ENCODE measurements around the gene NIPAL4.
"Not testable (repeated sequence)": the region's sequence is repeated elsewhere in the genome, so short reads cannot be mapped to it uniquely, and the experiment has no call there.

Gene NIPAL4

DNA sequence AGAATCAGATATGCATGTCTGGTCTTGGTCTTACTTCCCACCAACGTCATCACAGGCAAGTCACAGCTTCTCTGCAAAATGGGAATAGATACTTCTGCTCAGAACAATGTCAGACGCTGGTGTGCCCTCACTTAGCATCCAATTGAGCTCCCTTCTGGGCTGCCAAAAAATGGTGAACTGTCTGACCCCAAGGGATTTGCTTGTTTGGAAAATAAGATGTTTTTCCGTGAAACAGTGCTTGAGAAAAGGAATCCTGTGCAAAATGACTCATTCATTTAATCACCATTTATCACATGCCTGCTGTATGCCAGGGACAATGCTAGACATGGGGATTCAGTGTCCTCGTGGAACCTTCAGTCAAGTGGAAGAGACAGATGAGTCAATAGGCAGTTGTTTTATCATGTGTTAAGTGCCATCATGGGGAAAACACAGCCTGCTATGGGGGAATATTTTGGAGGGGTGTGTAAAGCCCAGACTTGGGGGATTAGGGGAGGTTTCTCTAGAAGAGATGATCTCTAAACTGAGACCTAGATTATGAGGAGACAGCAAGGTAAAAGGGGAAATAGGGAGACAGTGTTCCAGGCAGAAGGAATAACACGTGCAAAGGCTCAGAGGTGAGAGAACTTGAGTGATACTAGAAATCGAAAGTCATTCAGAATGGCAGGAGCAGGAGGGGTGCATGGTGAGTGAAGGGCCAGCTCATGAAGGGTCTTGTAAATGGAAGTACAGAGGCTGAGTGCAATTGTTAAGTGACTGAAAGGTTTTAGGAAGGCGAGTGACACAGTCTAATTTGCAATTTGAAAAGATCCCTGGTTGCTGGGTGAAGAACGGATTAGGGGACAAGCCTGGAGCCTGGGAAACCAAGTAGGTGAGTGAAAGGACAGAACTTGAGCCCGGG is 3.9 kb downstream of the NIPAL4 start:
- peak; percentile 9 for DNase-seq

DNA sequence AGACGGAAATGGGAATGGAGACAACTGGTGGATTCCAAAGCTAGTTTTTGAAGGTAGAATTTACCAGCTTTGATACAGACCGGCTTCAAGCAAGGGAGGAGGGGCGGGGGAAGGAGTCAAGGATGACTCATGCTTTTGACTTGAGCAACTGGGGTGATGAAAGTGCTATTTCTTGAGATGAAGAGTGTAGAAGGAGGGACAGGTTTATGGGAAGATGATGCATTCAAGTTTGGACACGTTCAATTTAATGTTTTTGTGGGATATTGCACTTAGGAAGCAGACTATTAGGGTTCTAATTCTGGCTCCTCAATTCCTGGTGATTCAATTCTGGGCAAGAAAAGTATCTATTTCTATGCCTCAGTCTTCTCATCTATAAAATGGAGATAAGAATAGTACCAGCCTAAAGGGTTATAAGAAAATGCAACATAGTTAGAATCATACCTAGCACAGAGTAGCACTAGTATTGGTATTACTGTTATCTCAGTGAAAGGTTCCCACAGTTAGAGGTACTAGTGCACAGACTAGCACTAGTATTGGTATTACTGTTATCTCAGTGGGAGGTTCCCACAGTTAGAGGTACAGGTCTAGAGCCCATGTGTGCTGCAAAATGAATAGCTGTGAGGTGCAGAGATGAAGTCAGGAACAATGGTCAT is 4.6 kb downstream of the NIPAL4 start:
- no peak for DNase-seq

DNA sequence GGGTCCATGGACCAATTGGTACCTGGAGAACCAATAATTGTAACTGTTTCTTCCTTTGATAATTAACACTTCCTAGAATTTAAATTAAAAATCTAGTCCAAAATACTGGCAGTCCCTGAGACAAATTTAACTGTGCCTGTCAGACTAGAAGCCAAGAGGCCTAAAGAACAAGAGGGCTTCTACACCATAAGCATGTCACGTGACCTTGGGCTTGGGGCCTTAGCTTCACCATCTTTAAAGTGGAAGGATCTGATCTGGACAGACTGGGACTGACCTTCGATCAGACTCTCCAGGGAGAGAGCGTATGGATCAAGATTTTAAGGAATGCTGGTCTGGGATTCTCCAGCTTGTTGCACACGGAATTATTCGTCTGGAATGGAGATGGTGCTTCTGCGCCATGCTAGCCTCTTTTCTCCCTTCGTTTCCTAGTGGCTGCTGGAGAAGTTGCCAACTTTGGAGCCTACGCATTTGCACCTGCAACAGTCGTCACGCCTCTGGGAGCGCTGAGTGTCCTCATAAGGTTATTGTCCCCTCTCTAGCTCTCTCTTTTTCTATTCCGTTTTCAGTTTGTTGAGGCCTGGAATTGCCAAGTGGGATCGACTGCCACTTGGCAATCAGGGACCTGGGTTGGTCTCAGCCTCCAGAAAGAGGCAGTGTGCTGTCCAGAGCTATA is 8.4 kb downstream of the NIPAL4 start:
- DNase-seq, result peak; percentile 61

DNA sequence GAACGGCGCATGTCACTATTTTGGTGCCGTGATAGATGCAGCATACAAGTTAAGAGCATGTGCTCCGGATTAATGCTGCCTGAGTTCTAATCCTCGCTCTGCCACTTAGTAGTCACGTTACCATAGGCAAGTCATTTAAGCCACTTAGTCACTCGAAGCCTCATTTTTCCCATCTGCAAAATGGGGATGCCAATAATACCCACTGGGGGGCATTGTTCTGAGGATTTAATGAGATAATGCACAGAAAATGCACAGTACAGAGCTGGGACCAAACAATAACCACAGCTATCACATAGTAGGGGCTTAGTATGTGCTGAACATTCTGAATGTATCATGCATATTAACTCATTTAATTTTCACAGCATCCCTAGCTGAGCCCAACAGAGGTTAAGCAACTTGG is 9.1 kb downstream of the NIPAL4 start:
- no peak for DNase-seq

DNA sequence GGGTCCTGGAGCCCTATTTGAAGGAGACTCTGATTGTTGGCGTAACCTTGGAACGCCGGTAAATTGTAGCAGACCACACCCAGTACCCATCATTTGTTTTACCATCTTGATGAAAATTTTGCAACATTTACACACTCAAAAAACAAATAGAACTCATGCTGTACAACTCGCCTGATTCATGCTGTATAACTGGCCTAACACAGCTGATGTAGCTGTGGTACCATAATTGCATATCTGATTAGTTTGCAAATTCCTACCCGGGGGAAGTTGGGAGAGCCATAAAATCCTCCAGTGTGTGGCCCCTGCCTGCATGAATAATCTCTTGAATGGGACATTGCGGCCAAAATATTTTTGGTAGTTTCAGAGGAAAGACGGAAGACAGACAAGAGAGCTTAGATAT is 9.7 kb downstream of the NIPAL4 start:
- DNase-seq, result no peak

DNA sequence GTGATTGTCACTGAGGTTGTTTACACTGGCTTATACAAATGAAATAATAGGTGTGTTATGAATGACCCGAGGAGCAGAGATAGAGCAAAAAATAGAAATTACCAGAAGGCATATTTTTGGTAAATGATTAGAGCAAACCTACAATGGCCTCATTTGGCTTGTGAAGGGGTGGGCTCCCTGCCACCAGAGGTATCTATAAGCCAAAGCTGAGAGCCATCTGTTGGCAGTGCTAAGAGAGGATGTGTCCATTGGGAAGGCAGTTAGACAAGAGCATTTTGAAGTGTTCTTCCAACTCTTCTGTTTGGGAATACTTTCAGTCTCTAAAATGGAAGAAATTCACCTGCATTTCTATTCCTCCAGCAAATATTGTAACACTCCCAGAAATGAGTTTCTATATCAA is 10.6 kb downstream of the NIPAL4 start:
- no peak for DNase-seq

DNA sequence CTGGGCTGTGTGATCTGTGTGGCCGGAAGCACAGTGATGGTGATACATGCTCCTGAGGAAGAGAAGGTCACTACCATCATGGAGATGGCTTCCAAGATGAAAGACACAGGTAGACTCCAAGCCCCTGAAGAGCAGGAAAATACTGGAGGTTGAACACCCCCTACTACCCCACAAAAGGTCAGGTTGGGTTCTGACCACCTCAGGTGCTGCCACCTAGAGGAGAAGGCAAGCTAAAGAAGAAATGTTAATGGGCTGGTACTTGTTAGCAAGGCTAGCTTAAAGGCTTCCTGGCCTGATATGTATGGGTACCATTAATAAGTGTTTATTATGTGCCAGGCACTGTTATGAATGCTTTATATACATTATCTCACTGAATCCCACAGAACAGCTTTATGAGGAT is 11.7 kb downstream of the NIPAL4 start:
- no peak for DNase-seq

DNA sequence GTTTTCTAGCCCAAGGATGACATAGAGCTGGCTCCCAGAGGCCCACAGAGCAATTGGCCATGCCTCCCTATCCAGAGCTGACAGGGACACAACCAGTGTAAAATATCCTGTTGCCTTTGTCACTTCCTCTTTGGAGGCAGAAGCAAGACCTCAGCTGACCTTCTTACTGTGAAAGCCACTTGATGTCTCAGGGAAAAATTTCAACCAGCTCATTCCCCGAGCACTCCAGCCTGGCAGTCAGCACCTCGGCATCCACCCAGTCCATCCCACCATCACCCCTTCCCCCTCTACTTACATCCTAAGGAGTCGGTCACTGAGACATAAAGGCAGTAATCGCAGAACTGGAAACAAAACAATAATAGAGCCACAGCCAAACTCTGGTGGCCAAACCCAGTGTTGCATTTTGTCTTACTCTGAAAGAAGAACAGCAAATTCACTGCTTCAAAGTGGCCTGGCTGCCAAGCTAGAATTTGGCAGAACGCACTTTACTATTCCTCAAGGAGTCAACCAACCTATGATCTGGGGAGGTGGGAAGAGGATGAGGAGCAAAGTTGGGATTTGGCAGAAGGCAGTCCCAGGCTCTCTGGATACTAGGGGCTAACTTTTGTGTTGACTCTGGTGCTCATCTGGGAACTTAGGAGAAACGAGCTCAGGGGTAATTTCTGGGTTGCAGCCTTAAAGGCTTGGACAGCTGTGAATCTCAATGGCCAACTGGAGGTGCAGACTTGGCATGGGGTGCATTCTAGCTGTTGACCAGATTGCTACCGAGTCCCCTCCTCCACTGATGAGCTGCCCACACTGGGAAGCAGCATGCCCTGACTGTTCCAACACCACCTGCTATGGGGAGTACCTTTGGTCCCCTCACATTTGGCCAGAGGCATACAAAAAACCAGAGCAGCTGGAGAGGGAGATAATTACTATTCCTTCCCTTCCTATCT is 13.6 kb downstream of the NIPAL4 start:
- DNase-seq, result no peak

DNA sequence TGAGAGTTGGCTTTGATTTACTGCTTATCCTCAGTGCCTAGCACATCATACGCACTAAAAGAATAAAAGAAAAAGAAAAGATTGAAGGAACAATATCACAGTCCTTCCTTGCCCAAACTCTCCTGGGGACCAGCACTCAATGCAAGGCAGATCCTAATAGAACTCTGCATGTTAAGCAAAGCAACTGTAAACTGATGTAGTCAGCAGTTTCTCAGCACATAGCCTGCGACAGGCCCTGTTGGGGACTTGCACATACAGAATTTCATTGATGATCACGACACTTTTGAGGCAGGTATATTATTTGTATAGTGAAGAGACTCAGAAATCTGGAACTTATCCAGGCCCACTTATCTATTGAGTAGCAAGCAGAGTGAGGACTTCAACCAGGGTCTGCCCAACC is 15.4 kb downstream of the NIPAL4 start:
- peak; percentile 80 for DNase-seq

DNA sequence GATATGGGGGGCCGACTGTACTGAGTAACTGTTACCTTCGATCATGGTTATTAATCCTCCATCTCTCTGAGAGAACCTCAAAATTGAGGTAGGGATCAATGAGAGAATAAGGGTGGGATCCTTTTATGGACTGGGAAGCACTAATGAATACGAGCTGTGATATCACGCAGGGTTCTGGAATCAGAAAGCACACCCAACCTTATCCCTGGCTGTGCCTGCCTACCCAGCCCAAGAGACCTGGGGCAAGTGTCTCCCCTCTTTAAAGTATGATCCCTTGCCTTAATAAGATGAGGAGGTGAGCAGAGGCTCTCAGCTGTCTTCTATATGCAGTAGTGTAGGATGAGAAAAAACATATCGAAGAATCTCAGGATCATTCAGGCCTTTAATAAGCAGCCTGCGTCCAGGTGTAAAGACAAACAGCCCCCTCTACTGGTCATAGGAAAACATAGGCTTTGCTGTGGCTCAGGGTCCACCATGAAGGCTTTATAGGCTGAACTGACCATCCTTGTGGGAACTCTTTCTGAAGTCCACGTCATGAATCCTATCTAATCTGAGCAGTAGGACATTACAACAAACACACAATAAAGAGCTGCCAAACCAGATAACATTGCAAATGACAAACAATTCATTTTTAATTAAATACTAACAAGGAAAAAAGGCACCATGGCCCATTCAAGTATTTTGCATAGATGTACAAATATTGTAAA is 16.8 kb downstream of the NIPAL4 start:
- DNase-seq, result peak; percentile 71

DNA sequence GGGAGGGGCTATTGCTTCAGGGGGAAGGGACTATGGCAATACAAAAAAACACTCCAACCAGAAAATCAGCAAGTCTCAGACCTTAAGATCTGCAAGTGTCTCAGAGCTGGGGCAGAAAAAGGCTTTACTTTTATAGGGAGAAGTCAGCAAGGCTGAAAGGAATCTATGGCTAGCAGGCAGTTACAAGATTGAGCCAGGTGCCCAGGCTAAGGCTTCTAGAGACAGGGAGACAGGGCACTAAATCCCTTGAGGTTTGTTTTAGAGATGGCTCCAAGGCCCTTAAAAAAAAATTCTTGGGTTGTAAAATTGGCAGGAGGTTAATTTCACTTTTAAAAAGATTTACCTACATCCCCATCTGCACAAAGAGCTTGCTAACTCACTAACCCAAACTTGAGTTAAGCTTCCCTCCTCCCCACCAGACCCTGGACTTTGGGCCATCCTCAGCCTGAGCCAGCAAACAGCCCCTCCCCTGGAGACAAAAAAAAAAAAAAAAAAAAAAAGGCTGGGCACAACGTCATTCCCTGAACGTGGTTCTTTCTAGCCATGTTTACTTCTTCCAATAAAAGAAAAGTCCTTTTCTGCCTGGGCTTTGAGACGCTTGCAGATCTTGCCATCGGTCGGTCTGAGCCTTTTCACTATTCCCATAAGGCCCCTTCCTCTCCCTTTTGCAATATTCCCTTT is 17.9 kb downstream of the NIPAL4 start:
- DNase-seq, result no peak

DNA sequence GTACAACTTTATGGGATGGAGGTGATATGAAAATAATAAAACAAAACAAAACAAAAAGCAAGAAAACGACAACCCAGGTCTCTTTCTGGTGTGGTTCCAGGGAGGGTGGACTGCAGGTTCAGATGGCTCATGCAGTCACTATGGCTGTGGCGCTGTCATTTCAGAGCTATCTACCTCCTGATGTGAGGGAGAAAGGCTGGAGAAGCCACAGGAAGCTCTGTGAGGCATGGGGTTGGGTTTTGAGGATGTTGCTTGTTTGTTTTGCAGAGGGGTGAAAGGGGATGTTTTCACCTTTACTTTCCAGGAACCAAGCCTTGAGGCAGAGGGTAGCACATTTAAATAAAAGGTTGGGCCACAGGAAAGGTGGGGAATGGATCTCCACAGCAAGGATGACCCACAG is 18.7 kb downstream of the NIPAL4 start:
- no peak for DNase-seq

DNA sequence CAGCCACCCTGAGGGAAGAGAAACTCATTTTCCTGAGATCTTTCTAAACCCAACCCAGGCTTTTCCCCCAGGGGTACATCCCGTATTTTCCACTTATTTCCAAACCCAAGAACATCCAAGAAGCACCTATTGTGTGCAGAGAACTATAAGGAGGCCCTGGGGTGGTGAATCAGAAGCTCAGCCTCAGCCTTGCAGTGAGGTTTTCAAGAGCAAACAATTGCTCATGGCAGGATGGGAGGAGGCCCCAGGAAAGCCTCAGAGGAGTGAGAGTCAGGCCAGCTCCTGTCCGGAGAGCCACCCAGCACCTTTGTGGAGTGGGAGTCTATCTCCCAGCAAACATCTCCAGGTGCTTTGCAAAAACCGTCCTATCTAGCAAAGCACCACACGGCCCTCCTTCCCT is 19.2 kb downstream of the NIPAL4 start:
- no peak for DNase-seq

DNA sequence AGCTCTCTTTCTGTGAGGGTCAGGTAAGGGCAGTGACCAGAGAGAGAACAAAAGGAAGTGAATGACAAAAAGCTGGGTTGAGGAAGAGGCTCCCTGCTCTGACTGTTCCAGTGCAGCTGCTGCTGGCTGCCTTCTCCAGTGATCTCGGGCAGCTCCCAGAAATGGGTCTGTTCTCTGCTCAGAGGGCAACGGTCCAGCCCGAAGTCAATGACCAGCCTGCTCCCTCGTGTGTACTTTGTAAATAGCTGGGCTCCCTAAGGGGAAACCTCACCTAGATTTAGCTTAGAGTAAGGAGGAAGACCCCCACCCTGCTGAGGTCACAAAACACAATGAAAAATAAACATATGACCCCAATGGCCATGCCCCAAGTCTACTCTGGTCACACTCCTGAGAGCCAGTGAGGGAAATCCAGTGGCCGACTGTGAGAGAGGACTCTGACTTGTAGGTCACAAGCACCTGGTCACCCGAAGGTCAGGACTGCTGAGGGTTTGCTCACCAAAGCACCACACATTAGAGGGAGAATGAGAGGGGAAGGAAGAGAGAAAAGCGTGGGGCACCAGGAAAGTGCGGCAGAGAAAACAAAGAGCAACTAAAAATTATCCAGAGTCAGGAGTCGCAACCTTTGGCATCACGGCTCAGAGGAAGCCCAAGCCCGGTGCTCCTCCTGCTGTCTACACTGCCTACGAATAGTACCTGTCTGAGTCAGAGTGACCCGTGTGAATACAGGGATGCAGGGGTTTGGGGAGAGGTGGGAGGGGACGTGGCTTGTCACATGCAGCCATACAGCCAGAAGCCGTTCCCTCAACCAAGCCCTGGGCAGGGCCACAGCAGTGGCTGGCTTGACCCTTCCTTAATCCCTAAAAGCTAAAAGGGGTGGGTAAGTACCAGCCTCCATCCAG is 19.8 kb downstream of the NIPAL4 start:
- DNase-seq, result no peak

DNA sequence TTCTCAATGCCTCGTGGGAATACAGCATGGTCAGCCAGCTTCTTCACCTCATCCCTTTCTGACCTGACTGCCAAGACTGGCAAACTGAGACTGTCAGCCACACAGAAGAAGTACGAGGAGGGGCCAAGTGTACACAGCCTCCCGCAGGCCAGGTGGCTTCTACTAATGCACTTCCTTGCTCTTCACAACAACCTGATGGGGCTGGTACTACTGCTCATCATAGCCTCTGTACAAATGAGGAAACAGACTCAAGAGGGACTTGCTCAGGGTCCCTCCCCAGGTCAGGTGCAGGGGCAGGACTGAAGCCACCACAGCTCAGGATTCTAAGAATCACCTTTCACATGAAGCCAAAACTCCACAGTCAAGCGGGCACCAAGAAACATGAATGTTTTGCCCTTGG is 21.3 kb downstream of the NIPAL4 start:
- no peak for DNase-seq

DNA sequence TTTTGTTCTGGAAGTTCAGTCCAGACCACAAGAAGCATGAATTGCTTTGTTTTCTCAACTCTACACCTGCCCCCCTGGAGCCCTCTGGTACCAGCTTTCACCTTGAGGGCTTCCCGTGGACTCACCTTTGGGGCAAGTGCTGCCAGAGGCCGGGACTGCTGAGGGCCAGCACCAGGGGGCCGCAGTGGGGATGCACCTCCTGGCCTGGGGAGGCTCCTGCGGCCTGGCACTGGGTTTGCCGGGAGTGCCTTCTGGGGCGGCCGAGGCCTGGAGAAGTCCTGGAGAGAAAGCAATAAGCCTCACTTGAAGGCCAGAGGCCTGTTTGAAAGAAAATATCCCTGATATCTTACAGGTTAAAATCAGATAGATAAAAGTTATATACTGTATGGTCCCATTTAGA is 21.7 kb downstream of the NIPAL4 start:
- DNase-seq, result no peak

DNA sequence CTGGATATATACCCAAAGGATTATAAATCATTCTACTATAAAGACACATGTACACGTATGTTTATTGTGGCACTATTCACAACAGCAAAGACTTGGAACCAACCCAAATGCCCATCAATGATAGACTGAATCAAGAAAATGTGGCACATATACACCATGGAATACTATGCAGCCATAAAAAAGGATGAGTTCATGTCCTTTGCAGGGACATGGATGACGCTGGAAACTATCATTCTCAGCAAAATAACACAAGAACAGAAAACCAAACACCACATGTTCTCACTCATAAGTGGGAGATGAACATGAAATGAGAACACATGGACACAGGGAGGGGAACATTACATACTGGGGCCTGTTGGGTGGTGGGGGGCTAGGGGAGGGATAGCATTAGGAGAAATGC is 22.7 kb downstream of the NIPAL4 start:
- not testable (repeated sequence) for DNase-seq

DNA sequence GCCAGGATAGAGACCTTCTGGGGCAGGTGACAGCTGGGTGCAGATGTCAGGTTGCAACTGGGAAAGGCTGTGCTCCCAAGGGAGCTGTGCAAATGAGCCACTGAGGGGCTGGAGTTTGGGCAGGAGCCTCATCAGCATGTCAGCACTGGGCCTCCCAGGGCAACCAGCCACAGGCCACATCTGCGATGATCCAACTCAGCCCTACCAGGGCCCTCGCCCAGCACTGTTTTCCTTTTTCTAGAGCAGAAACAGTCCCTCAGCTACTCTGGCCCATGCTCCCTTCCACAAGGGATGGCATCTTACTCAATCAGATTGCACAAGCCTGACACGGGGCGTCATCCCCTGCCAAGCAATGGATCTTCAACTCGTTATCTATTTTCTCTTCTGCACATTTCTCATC is 24.8 kb downstream of the NIPAL4 start:
- DNase-seq, result no peak

DNA sequence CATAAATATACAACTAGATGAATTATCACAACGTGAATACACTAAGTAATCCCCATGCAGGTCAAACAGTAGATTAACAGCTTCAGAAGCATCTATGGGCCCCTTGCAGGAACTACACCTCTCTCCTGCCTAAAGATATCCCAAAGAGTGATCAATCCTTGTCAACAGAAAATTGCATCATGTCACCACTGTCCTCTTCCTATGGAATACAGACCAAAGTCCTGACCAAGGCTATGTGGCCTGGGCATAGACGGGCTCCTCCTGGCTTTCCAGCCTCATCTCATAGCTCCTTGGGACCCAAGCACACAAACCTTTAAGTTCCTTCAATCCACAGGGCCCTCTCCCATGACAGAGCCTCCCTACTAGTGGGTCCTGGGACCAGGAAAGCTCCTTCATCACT is 25.3 kb downstream of the NIPAL4 start:
- DNase-seq, result no peak

DNA sequence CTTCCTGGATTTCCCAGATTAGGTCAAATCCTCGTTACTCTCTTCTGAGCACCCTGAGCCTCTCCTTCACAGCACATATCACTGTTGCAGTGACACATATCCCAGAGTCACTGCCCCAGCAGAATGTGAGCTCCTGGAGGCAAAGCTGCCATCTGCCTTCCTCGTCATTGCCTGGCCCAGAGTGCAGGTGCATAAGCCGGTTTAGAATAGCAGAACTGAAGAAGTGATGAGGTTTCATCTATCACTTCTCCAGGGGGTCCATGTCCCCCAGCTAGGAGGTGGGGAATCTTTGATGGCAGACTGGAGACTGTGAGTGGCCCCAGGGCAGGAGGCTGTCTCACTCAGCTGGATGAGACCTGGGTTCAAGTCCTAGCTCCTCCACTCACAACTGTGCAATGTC is 25.8 kb downstream of the NIPAL4 start:
- DNase-seq, result no peak
